Rectal smooth muscle tissue (tissue), 1 donor: ENCODE measurements around the gene RGS4.

ENCODE experiments used
- H3K27ac ChIP-seq: one replicate; pipeline ENCODE4 v1.7.0; 2013; ENCODE audit warnings: low read depth, low read length, inconsistent platforms
- H3K27me3 ChIP-seq: one replicate; pipeline ENCODE4 v1.7.0; 2013; ENCODE audit warnings: low read length; ENCODE audit not compliant: control insufficient read depth, insufficient read depth
- H3K36me3 ChIP-seq: one replicate; pipeline ENCODE4 v1.7.0; 2013; ENCODE audit warnings: low read length; ENCODE audit not compliant: control insufficient read depth, insufficient read depth
- H3K4me1 ChIP-seq: one replicate; pipeline ENCODE4 v1.7.0; 2013; ENCODE audit warnings: low read length; ENCODE audit not compliant: control insufficient read depth, insufficient read depth
- H3K4me3 ChIP-seq: one replicate; pipeline ENCODE4 v1.7.0; 2013; ENCODE audit warnings: low read length
- H3K9ac ChIP-seq: one replicate; pipeline ENCODE4 v1.7.0; 2013; ENCODE audit warnings: low read length

The RGS4 gene

DNA sequence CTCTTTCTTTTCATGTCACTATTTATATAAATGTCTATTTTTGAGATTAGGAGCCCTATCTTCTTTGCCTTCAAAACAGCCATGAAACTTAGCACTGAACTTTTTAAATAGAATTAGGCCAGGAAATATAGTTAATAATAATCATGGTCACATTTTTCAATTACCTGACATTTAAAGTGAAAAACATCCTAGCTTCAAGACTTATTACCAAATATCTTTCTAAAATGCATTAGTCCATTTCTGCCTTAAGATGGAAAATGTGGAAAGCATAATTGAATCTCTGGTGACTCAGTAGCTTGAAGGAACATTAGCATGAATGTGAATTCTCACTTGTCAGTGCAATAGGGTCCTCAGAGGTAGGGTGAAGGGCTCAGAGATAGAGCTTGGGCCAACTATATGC lies 18.7 kb upstream of the RGS4 start:
- no peak overlapping the region for H3K9ac ChIP-seq
- H3K27me3 ChIP-seq: no peaks in the 10 kb centered on the region
- no peak overlapping the region for H3K4me3 ChIP-seq
- no peaks in the 10 kb centered on the region for H3K4me1 ChIP-seq
- no peak overlapping the region for H3K27ac ChIP-seq
- no peaks in the 10 kb centered on the region for H3K36me3 ChIP-seq

DNA sequence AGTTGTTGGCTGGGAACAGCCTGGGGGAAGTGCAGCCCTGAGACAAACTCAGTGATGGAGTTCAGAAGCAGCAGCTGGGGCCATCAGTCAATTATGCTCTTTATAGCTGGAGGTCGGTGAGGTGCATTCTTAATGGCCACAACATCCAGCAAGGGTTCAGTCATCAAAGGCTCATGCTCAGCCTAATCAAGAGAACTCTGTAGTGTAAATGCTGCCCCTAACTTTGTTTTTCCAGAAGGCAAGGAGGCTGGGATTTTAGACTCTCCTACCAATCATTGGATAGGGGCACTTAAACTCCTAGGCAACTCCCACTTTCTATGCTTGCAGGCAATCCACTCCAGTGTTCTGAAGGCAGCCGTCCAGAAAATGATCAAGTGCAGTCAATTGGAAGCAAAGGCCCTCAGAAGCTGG lies 15.0 kb upstream of the RGS4 start:
- H3K4me1 ChIP-seq: no peaks in the 10 kb centered on the region
- no peaks in the 10 kb centered on the region for H3K36me3 ChIP-seq
- no peak overlapping the region for H3K9ac ChIP-seq
- no peak overlapping the region for H3K27ac ChIP-seq
- H3K27me3 ChIP-seq: no peaks in the 10 kb centered on the region
- no peak overlapping the region for H3K4me3 ChIP-seq

DNA sequence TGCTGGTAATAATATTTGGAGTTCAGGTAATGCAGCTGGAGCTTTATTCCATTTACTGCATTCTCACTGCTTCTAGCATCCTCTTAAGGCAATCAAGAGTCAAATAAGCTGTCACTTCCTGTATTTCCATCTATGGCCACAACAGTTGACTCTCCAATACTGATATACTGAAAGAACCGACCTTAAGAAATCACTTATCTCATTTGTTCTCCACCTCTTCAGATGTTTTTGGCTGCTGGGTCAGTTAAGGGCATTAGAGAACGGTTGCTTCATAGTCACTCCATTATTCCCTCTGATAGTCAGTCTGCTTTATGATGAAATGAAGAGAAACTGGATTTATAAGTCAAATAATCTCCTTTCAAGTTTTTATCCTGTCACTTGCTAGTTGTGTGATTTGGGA lies 14.2 kb upstream of the RGS4 start:
- no peaks in the 10 kb centered on the region for H3K27me3 ChIP-seq
- no peak overlapping the region for H3K27ac ChIP-seq
- no peak overlapping the region for H3K9ac ChIP-seq
- no peaks in the 10 kb centered on the region for H3K36me3 ChIP-seq
- no peaks in the 10 kb centered on the region for H3K4me1 ChIP-seq
- no peak overlapping the region for H3K4me3 ChIP-seq

DNA sequence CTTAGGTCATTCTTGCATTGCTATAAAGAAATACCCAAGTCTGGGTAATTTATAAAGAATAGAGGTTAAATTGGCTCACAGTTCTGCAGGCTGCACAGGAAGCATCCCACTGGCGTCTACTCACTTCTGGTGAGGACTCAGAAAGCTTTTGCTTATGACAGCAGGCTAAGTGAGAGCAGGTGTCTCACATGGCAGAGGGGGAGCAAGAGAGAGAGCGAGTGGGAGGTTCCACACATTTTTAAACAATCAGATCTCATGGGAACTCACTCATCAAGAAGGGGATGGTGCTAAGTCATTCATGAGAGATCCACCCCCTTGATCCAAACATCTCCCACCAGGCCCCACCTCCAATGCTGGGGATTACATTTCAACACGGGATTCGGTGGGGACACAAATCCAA lies 13.6 kb upstream of the RGS4 start:
- H3K36me3 ChIP-seq: no peaks in the 10 kb centered on the region
- H3K9ac ChIP-seq: no peak overlapping the region
- no peaks in the 10 kb centered on the region for H3K27me3 ChIP-seq
- H3K27ac ChIP-seq: no peak overlapping the region
- H3K4me3 ChIP-seq: no peak overlapping the region
- no peaks in the 10 kb centered on the region for H3K4me1 ChIP-seq

DNA sequence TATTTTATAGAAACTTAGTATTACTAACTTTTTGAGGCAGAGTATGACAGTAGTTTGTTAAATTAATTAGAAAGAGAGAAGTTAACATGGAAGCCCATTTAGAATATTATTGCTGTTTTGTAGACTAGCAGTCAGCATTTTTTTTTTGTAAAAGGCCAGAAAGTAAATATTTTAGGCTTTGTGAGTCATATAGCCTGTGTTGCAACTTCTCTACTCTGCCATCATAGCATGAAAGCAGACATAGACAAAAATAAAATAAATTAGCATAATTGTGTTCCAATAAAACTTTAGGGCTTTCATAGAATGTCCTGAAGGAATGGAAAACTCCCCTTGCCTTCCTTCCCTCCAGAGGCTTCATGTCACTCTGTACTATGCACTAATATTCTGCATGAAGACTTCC lies 12.3 kb upstream of the RGS4 start:
- no peak overlapping the region for H3K27ac ChIP-seq
- no peaks in the 10 kb centered on the region for H3K36me3 ChIP-seq

DNA sequence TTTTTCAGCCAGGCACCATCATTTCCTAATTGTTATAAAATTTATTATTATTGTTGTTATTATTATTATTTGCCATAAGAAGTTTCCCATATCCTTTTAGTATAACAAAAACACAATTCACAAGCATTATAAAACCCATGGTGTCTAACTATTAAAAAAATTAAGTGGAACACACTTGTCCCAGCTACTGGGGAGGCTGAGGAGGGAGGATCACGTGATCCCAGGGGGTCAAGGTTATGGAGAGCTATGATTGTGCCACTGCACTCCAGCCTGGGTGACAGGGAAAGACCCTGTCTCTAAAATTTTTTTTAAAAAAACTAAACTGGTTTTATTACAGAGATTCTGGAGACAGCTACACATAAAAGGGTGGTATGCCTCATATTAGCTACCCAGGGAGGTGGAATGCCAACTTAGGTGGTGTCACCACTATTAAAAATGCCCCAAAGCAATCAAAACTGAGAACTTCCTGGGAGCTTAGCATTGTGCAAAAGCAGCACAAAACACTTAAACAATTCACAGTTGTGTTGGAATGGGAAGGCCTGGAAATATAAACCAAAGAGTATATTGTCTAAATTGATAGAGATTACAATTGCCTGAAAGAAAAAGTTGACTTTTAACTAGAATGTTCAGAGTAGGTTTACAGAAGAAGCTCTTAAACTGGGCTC lies 8.7 kb upstream of the RGS4 start:
- H3K36me3 ChIP-seq: no peaks in the 10 kb centered on the region
- no peak overlapping the region for H3K27ac ChIP-seq
- no peak overlapping the region for H3K4me3 ChIP-seq
- no peaks in the 10 kb centered on the region for H3K27me3 ChIP-seq
- H3K4me1 ChIP-seq: no peaks in the 10 kb centered on the region
- H3K9ac ChIP-seq: no peak overlapping the region

More for the DNA sequence above, 12.3 kb upstream of the RGS4 start:
- Histone ChIP-seq H3K9ac (no peak overlapping the region), H3K4me3 (no peak overlapping the region), H3K27me3 (no peaks in the 10 kb centered on the region), H3K4me1 (no peaks in the 10 kb centered on the region)

DNA sequence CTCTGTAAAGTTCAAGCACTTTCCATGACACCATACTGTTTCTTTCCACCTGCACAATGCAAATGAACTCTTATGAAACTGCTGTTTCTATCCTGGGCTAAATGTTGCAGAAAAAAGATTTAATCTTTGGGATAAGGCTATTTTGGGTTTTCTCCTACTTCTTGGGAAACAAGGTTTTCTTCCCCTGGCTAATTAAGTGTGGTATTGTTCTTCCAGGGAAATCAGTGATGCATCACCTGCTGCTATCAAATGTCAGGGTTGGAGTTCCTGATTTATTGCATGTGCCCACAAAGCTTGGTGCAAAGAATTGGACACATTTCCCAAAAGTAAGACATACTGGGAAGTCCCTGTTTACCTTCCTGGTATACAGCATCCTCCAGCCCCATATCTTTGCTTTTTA lies 6.0 kb upstream of the RGS4 start:
- no peak overlapping the region for H3K27ac ChIP-seq
- no peaks in the 10 kb centered on the region for H3K27me3 ChIP-seq
- no peak overlapping the region for H3K4me3 ChIP-seq
- no peaks in the 10 kb centered on the region for H3K4me1 ChIP-seq
- no peaks in the 10 kb centered on the region for H3K36me3 ChIP-seq
- H3K9ac ChIP-seq: no peak overlapping the region

DNA sequence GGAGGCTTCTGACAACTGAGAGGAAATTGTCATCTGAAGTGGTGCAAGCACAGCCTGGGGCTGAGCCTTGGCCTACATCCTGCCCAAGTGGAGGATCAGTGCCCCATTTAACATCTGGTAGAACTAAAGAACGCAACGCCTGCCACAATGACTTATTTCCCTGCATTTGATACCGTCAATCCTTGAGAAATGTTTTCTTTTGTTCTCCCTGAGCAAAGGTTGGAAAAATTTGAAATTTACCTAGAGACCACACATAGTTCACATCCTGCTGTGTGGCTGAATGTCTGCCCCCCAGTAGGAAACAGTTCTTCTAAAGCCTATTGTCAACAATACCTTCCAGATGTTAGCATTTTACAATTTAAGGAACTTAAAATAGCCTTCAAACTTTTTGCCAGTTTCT lies 5.6 kb upstream of the RGS4 start:
- Histone ChIP-seq H3K27me3 (no peaks in the 10 kb centered on the region), H3K9ac (no peak overlapping the region), H3K27ac (no peak overlapping the region), H3K4me1 (no peaks in the 10 kb centered on the region), H3K4me3 (no peak overlapping the region), H3K36me3 (no peaks in the 10 kb centered on the region)

DNA sequence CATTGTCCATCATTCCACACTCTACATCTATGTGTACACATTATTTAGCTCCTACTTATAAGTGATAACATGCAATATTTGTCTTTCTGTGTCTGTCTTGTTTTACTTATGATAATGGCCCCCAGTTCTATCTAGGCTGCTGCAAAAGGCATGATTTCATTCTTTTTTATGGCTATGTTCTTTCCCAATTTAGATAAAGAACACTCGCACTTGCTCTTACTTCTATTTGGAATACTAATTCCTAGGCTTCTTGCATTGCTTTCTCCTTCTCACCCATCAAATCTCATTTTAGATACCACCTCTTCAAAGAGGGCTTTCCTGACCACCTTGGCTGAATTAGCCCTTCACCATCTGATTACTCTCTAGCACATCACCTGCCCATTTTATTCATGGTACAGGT lies 3.0 kb upstream of the RGS4 start:
- H3K4me3 ChIP-seq: no peak overlapping the region
- H3K9ac ChIP-seq: no peak overlapping the region
- H3K4me1 ChIP-seq: no peaks in the 10 kb centered on the region
- no peaks in the 10 kb centered on the region for H3K27me3 ChIP-seq
- H3K27ac ChIP-seq: no peak overlapping the region
- no peaks in the 10 kb centered on the region for H3K36me3 ChIP-seq

DNA sequence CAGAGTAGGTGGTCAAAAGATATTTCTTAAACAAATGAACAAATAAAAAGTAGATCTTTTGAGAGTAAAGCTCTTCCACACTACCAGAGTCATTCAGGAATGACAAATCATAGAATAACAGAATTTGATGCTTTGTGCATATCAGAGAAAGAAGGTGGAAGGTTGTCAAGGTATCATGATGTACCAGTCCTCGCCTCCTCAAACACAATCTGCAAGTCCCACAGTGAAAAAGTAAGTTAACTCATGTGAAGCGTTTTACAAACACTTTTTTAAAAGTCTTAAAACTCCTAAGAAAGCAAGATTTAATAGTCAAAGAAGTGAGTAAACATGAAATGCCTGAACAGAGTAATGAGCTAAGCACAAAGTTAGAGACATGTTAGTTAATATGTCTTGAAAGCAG lies 2.5 kb upstream of the RGS4 start:
- Histone ChIP-seq H3K27me3 (no peaks in the 10 kb centered on the region), H3K4me1 (peaks cover 2% of the 10 kb centered on the region), H3K9ac (no peak overlapping the region), H3K27ac (no peak overlapping the region), H3K36me3 (no peaks in the 10 kb centered on the region), H3K4me3 (no peak overlapping the region)

DNA sequence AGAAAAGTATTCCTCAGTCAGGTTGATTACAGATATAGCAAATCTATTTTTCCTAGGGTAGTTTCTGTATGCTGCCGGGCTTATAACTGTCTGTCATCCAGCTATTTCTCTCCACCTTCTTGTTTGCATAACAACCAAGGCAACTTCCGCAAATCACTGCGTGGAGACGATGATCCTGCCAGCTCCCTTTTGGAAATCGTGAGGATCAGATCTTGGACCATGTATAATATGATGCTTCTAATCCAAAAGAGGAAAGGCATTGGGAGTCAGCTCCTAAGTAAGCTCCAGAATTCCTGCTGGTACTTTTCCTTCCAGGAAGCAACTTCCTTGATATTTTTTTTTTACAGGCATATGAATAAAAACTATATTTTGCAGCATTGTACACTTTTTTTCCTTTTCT lies 445 bp upstream of the RGS4 start:
- H3K27me3 ChIP-seq: no peaks in the 10 kb centered on the region
- H3K4me3 ChIP-seq: peak overlapping the region; percentile 48
- H3K36me3 ChIP-seq: no peaks in the 10 kb centered on the region
- no peak overlapping the region for H3K9ac ChIP-seq
- peak overlapping the region; percentile 30 for H3K27ac ChIP-seq
- H3K4me1 ChIP-seq: peaks cover 5% of the 10 kb centered on the region

DNA sequence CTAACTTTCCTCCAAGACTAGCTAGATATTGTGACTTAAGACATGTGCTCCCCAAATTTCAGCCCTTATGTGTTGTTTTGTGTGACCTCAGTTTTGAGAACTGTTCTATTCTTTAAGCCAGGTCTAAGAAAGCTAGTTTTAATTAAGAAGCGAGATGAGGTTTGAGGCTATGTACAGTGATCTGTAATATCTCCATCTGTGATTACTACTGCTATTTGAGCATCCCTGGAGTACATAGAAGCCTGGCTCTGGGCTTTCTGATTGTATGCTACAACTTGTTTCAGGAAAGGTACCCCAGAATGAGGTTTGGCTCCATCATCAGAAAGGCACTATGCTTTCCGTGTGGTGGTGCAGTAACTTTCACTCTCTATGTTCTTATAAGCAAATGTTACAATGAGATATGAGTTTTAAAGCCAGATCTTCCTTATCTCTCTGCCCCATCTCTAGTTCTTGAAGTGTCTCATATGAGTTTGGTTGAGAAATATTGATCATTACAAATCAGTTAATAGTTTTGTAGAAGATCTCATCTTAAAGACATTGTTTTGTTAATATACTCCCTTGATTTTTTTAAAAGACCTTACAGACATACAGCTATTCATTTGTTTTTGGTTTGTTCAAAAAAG lies 605 bp downstream of the RGS4 start:
- peak overlapping the region; percentile 48 for H3K4me3 ChIP-seq
- H3K27ac ChIP-seq: no peak overlapping the region
- peaks cover 4% of the 10 kb centered on the region for H3K36me3 ChIP-seq
- peaks cover 5% of the 10 kb centered on the region for H3K4me1 ChIP-seq
- no peak overlapping the region for H3K9ac ChIP-seq
- no peaks in the 10 kb centered on the region for H3K27me3 ChIP-seq
